ENCODE measurements around the gene CPD.

The CPD gene

GRCh38 chr17:30378825-30379302, at the start of gene CPD:
TSS of gene CPD (plus strand) at chr17:30378927. CDS start at chr17:30378981, 54 bp downstream.
- DNase-seq (ENCODE audit: low read depth): peak; percentile 81
- no peak for TF ChIP-seq CTCF (IDR thresholded peaks at IDR 0.05; ENCODE audit: low read depth, low read length, missing control alignments)
- peak within 1 kb of the TSS; percentile 65 for H3K4me3 ChIP-seq (ENCODE audit: low read depth, low read length)
- in situ Hi-C loops (cut with HindIII; ENCODE audit: low sequenced_read_pairs): no loop called here

GRCh38 chr17:30332057-30332542, 46.6 kb upstream of the CPD start:
- in situ Hi-C loops (cut with HindIII; ENCODE audit: low sequenced_read_pairs): no loop called here
- no peak overlapping the region for H3K4me3 ChIP-seq (ENCODE audit: low read depth, low read length)
- no peak for TF ChIP-seq CTCF (IDR thresholded peaks at IDR 0.05; ENCODE audit: low read depth, low read length, missing control alignments)
- peak; percentile 18 for DNase-seq (ENCODE audit: low read depth)

- DNase-seq (ENCODE audit: low read depth): no peak
- in situ Hi-C loops (cut with HindIII; ENCODE audit: low sequenced_read_pairs): no loop called here
- no peak for TF ChIP-seq CTCF (IDR thresholded peaks at IDR 0.05; ENCODE audit: low read depth, low read length, missing control alignments)
- no peak within 1 kb of the TSS for H3K4me3 ChIP-seq (ENCODE audit: low read depth, low read length)
Observed at GRCh38 chr17:30333503-30334360, 45.0 kb upstream of the CPD start, which contains the start of gene TMIGD1. TSS of gene TMIGD1 (minus strand) at chr17:30334057. CDS start at chr17:30332133, 1,924 bp downstream.

- H3K4me3 ChIP-seq (ENCODE audit: low read depth, low read length): no peak overlapping the region
- no peak for TF ChIP-seq CTCF (IDR thresholded peaks at IDR 0.05; ENCODE audit: low read depth, low read length, missing control alignments)
- DNase-seq (ENCODE audit: low read depth): no peak
- in situ Hi-C loops (cut with HindIII; ENCODE audit: low sequenced_read_pairs): no loop called here
Observed at GRCh38 chr17:30334421-30334820, 44.3 kb upstream of the CPD start.

GRCh38 chr17:30336369-30337171, 42.2 kb upstream of the CPD start:
- DNase-seq (ENCODE audit: low read depth): no peak
- in situ Hi-C loops (cut with HindIII; ENCODE audit: low sequenced_read_pairs): no loop called here
- peak; percentile 44 for TF ChIP-seq CTCF (IDR thresholded peaks at IDR 0.05; ENCODE audit: low read depth, low read length, missing control alignments)
- no peak overlapping the region for H3K4me3 ChIP-seq (ENCODE audit: low read depth, low read length)

- in situ Hi-C loops (cut with HindIII; ENCODE audit: low sequenced_read_pairs): no loop called here
- H3K4me3 ChIP-seq (ENCODE audit: low read depth, low read length): no peak overlapping the region
- no peak for TF ChIP-seq CTCF (IDR thresholded peaks at IDR 0.05; ENCODE audit: low read depth, low read length, missing control alignments)
- no peak for DNase-seq (ENCODE audit: low read depth)
Observed at GRCh38 chr17:30337393-30337999, 41.2 kb upstream of the CPD start.

Measured in astrocyte of the cerebellum (primary cell).